Measurements from ENCODE around the gene VAMP8. TPM values are rescaled to one million over a fixed set of nuclear protein-coding genes. Genes with fewer than 3 reads are reported as not detected.
"Not testable (repeated sequence)": the region's sequence is repeated elsewhere in the genome, so short reads cannot be mapped to it uniquely, and the experiment has no call there.

VAMP8 gene
- total and polyA plus RNA-seq, 9 donors, result 5.9 to 58.4 (median 24.7) TPM

DNA sequence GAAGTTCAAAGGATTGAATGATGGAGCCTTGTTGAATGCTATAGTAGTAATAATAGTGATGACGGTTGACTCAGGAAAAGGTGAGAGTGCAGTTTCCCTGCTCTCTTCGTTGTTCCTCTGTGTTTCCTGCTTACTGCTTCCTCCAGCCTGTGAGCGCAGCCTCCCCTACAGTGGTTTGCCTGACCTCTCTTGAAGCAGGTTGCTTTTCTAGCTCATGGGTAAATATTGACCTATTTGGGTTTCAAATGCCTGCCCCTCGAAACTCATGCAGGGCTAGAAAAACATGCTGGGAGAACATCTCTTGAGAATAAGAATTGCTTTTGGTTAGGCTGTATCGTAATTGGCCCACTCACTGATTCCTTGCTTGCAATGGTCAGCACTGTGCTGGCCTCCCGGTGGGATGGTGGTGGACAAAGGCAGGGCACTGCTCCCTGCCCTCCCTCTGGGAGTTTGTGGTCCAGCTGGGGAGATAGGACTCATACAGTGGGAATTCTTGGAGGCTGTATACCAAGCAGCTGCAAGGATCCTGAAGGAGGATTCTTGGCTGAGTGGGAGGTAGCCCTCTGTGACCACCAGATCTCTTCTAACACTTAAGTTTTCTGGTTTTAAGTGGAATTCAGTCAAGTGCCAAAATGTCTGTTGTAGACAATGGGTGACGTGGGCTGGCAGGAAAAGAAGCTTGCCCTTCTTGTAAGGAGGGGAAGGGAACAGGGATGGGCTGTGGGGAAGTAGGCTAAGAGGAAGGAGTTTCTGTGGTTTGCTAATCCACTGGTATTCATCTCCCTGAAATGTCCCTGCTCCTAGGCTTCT lies 12.8 kb downstream of the VAMP8 start:
- peaks cover 26% of the 10 kb centered on the region for H3K4me1 ChIP-seq (ENCODE audit: insufficient read depth)

DNA sequence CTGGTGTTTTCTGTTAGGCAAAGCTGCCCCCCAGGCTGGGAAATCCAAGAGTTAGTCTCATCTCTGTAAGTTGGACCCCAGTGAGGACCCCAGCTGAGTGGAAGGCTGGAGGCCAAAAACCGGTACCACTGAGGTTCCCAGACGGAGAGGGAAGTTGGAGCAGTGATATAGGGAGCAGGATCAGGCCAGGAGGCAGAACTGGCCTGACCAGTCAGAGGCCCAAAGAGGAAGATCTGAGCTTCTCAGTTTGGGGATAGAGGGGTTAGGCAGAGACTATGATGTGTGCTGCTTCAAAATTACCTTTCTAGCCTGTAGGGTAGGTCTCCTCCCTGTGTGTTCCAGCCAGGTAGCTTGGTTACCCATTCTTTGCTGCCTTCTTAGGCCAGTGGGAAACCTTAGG lies 13.6 kb downstream of the VAMP8 start:
- 72 to 94% (median 83%) methylated on average over 2 of the region's 2 CpGs for WGBS, 3 donors
- no peaks in the 10 kb centered on the region for H3K36me3 ChIP-seq
- intact Hi-C loops (cut with DNase I), result no loop called here
- no peak for DNase-seq
- H3K4me1 ChIP-seq (ENCODE audit: insufficient read depth), result peaks cover 24% of the 10 kb centered on the region
- no peaks in the 10 kb centered on the region for H3K9me3 ChIP-seq
- H3K4me3 ChIP-seq, result no peak overlapping the region
- TF ChIP-seq POLR2A (IDR thresholded peaks at IDR 0.05), result no peak
- TF ChIP-seq, protein P1, sequence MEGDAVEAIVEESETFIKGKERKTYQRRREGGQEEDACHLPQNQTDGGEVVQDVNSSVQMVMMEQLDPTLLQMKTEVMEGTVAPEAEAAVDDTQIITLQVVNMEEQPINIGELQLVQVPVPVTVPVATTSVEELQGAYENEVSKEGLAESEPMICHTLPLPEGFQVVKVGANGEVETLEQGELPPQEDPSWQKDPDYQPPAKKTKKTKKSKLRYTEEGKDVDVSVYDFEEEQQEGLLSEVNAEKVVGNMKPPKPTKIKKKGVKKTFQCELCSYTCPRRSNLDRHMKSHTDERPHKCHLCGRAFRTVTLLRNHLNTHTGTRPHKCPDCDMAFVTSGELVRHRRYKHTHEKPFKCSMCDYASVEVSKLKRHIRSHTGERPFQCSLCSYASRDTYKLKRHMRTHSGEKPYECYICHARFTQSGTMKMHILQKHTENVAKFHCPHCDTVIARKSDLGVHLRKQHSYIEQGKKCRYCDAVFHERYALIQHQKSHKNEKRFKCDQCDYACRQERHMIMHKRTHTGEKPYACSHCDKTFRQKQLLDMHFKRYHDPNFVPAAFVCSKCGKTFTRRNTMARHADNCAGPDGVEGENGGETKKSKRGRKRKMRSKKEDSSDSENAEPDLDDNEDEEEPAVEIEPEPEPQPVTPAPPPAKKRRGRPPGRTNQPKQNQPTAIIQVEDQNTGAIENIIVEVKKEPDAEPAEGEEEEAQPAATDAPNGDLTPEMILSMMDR (IDR thresholded peaks at IDR 0.05), result no peak
- no peak for TF ChIP-seq EP300 (IDR thresholded peaks at IDR 0.05)
- H3K27ac ChIP-seq, result peak overlapping the region; percentile 40 to 57
- H3K27me3 ChIP-seq, result no peaks in the 10 kb centered on the region

More for the DNA sequence above, 12.8 kb downstream of the VAMP8 start:
- peak overlapping the region; percentile 40 to 57 for H3K27ac ChIP-seq
- intact Hi-C loops (cut with DNase I), result no loop called here
- H3K4me3 ChIP-seq, result no peak overlapping the region
- no peaks in the 10 kb centered on the region for H3K27me3 ChIP-seq
- H3K9me3 ChIP-seq, result no peaks in the 10 kb centered on the region
- peak in 2 of 5 donors; percentile 39 to 65 for DNase-seq
- WGBS, 3 donors, result 11 to 18% (median 13%) methylated on average over 7 of the region's 7 CpGs
- TF ChIP-seq, protein P1 (IDR thresholded peaks at IDR 0.05), result no peak
- TF ChIP-seq EP300 (IDR thresholded peaks at IDR 0.05) (no peak), POLR2A (IDR thresholded peaks at IDR 0.05) (no peak)
- no peaks in the 10 kb centered on the region for H3K36me3 ChIP-seq

DNA sequence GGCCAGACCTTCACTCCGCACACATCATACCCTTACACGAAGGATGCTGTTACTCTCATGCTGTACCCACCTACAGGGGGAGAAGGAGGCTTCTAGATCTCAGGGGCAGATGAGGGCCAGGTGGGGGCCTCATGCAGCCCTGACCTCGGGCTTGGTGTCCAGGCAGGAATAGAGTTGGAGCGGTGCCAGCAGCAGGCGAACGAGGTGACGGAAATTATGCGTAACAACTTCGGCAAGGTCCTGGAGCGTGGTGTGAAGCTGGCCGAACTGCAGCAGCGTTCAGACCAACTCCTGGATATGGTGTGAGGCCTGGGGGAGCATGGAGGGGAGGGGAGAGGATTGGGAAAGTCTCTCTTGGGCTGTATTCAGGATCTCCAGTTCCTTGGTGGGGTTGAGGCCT lies 14.2 kb downstream of the VAMP8 start:
- H3K27ac ChIP-seq, result peak overlapping the region; percentile 40 to 57
- no peaks in the 10 kb centered on the region for H3K9me3 ChIP-seq
- no peak for DNase-seq
- no peak overlapping the region for H3K4me3 ChIP-seq
- intact Hi-C loops (cut with DNase I), result no loop called here
- TF ChIP-seq POLR2A (IDR thresholded peaks at IDR 0.05) (no peak), EP300 (IDR thresholded peaks at IDR 0.05) (no peak)
- TF ChIP-seq, protein P1 (IDR thresholded peaks at IDR 0.05), result no peak
- 77 to 86% (median 81%) methylated on average over 12 of the region's 12 CpGs for WGBS, 3 donors
- peaks cover 27% of the 10 kb centered on the region for H3K4me1 ChIP-seq (ENCODE audit: insufficient read depth)
- H3K36me3 ChIP-seq, result no peaks in the 10 kb centered on the region
- H3K27me3 ChIP-seq, result no peaks in the 10 kb centered on the region

DNA sequence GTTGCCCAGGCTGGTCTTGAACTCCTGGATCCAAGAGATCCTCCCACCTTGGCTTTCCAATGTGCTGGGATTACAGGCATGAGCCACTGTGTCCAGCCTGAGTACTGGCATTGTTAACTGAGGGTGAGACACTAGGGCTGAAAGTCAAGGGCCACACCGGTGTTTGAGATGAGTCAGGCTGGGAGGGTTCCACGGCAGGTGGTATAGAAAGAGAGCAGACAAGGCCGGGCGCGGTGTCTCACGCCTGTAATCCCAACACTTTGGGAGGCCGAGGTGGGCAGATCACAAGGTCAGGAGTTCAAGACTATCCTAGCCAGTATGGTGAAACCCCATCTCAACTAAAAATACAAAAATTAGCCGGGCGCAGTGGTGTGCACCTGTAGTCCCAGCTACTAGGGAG lies 14.9 kb downstream of the VAMP8 start:
- DNase-seq; H3K36me3 ChIP-seq; H3K4me3 ChIP-seq; intact Hi-C loops (cut with DNase I); H3K27me3 ChIP-seq; H3K9me3 ChIP-seq; H3K27ac ChIP-seq: not testable (repeated sequence)
- WGBS, 3 donors, result 94 to 96% (median 94%) methylated on average over 9 of the region's 9 CpGs
- peaks cover 27% of the 10 kb centered on the region for H3K4me1 ChIP-seq (ENCODE audit: insufficient read depth)

DNA sequence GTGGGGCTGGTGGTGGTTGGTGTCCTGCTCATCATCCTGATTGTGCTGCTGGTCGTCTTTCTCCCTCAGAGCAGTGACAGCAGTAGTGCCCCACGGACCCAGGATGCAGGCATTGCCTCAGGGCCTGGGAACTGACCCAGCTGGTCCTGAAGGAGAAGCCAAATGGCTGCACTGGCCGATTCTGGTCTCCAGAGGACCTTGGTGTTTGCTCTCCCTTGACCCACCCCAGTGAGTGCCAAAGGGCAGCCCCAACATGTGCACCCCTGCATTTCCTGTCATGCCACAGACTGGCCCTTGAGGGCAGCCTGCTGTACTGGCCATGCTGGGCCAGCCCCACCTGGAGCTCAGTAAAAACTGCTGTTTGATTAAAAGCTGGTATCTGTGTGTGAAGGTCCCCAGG lies 15.6 kb downstream of the VAMP8 start:
- Histone ChIP-seq H3K27me3 (no peaks in the 10 kb centered on the region), H3K36me3 (no peaks in the 10 kb centered on the region), H3K27ac (no peak overlapping the region), H3K4me3 (no peak overlapping the region), H3K4me1 (ENCODE audit: insufficient read depth) (peaks cover 27% of the 10 kb centered on the region), H3K9me3 (no peaks in the 10 kb centered on the region)
- intact Hi-C loops (cut with DNase I), result no loop called here
- WGBS, 3 donors, result 60 to 77% (median 69%) methylated on average over 3 of the region's 3 CpGs
- no peak for DNase-seq
- TF ChIP-seq, protein P1 (IDR thresholded peaks at IDR 0.05), result no peak
- TF ChIP-seq POLR2A (IDR thresholded peaks at IDR 0.05) (no peak), EP300 (IDR thresholded peaks at IDR 0.05) (no peak)
